Osteocyte (in vitro differentiated cells): ENCODE measurements around the gene ARL15. TPM values are rescaled to one million over a fixed set of nuclear protein-coding genes. Genes with fewer than 3 reads are reported as not detected.
A peak's percentile ranks its signal among the peaks of the same experiment; 100 is the strongest.

ENCODE experiments used
- DNase-seq: peaks from one replicate; pipeline ENCODE4 v3.0.0; 2021; ENCODE audit warnings: mixed read lengths; ENCODE audit not compliant: unreplicated experiment; ENCODE audit errors: extremely low spot score
- H3K27ac Mint-ChIP-seq: one replicate; pipeline ENCODE4 v1.8.0; 2021; ENCODE audit warnings: mild to moderate bottlenecking, mixed read lengths; ENCODE audit not compliant: unreplicated experiment
- H3K27me3 Mint-ChIP-seq: one replicate; pipeline ENCODE4 v1.8.0; 2021; ENCODE audit warnings: mixed read lengths; ENCODE audit not compliant: unreplicated experiment
- H3K36me3 Mint-ChIP-seq: one replicate; pipeline ENCODE4 v1.8.0; 2021; ENCODE audit warnings: mixed read lengths; ENCODE audit not compliant: unreplicated experiment
- H3K4me1 Mint-ChIP-seq: one replicate; pipeline ENCODE4 v1.8.0; 2021; ENCODE audit warnings: mixed read lengths; ENCODE audit not compliant: unreplicated experiment
- H3K4me3 Mint-ChIP-seq: one replicate; pipeline ENCODE4 v1.8.0; 2021; ENCODE audit warnings: mild to moderate bottlenecking, moderate library complexity, mixed read lengths; ENCODE audit not compliant: unreplicated experiment
- H3K9me3 Mint-ChIP-seq: one replicate; pipeline ENCODE4 v1.8.0; 2021; ENCODE audit warnings: mixed read lengths; ENCODE audit not compliant: unreplicated experiment
- total RNA-seq: library from RNA; stranded (reverse); gene quantifications from 2 replicates; pipeline ENCODE4 v1.2.1, GENCODE V29; 2021
- TF ChIP-seq, protein P1 (sequence below): fragments of 200-600 bp; sonication (generic); IDR thresholded peaks from 2 replicates; pipeline ENCODE4 v1.5.0; 2021; ENCODE audit warnings: antibody characterized with exemption, mild to moderate bottlenecking, moderate library complexity

The ARL15 gene
- total RNA-seq, 1 donor from 2014 or later = 16.6 TPM

- TF ChIP-seq, protein P1, sequence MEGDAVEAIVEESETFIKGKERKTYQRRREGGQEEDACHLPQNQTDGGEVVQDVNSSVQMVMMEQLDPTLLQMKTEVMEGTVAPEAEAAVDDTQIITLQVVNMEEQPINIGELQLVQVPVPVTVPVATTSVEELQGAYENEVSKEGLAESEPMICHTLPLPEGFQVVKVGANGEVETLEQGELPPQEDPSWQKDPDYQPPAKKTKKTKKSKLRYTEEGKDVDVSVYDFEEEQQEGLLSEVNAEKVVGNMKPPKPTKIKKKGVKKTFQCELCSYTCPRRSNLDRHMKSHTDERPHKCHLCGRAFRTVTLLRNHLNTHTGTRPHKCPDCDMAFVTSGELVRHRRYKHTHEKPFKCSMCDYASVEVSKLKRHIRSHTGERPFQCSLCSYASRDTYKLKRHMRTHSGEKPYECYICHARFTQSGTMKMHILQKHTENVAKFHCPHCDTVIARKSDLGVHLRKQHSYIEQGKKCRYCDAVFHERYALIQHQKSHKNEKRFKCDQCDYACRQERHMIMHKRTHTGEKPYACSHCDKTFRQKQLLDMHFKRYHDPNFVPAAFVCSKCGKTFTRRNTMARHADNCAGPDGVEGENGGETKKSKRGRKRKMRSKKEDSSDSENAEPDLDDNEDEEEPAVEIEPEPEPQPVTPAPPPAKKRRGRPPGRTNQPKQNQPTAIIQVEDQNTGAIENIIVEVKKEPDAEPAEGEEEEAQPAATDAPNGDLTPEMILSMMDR = no peak
- no peak overlapping the region for H3K4me3 Mint-ChIP-seq
Measured at GRCh38 chr5:54261596-54261995, 48.8 kb downstream of the ARL15 start.

DNA sequence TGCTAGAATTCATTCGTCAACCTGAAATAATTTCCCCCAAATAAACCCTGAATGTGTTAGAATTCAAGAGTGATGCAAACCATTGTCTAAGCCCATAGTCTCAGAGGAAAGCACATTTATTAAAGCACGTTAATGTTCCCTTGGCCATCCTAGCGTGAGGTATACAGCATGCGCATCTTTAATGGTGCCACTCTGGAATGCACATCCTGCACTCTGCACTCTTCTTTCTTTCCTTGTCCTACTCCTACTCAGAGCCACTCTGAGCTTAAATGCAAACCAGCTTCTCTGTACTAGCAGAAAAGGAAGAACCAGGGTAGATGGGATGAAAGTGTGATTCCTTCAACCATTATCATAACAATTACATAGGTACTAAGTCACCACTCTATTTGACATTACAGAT lies 50.4 kb downstream of the ARL15 start:
- H3K27ac Mint-ChIP-seq = no peak overlapping the region
- TF ChIP-seq, protein P1 = no peak
- H3K36me3 Mint-ChIP-seq = no peaks in the 10 kb centered on the region
- no peaks in the 10 kb centered on the region for H3K4me1 Mint-ChIP-seq
- DNase-seq = no peak
- H3K4me3 Mint-ChIP-seq = no peak overlapping the region
- no peaks in the 10 kb centered on the region for H3K9me3 Mint-ChIP-seq
- H3K27me3 Mint-ChIP-seq = no peaks in the 10 kb centered on the region

More at GRCh38 chr5:54261596-54261995, 48.8 kb downstream of the ARL15 start:
- no peaks in the 10 kb centered on the region for H3K4me1 Mint-ChIP-seq
- H3K27ac Mint-ChIP-seq = no peak overlapping the region
- no peaks in the 10 kb centered on the region for H3K9me3 Mint-ChIP-seq
- no peak for DNase-seq
- H3K27me3 Mint-ChIP-seq = no peaks in the 10 kb centered on the region
- H3K36me3 Mint-ChIP-seq = no peaks in the 10 kb centered on the region

- Mint-ChIP-seq H3K9me3 (no peaks in the 10 kb centered on the region), H3K4me1 (no peaks in the 10 kb centered on the region), H3K4me3 (no peak overlapping the region), H3K27ac (no peak overlapping the region), H3K36me3 (no peaks in the 10 kb centered on the region), H3K27me3 (no peaks in the 10 kb centered on the region)
- DNase-seq = no peak
- TF ChIP-seq, protein P1 = no peak
Measured at GRCh38 chr5:54259090-54259489, 51.3 kb downstream of the ARL15 start.

GRCh38 chr5:54257366-54258118 lies 52.8 kb downstream of the ARL15 start:
- no peaks in the 10 kb centered on the region for H3K4me1 Mint-ChIP-seq
- no peak for DNase-seq
- no peaks in the 10 kb centered on the region for H3K9me3 Mint-ChIP-seq
- H3K4me3 Mint-ChIP-seq = no peak overlapping the region
- TF ChIP-seq, protein P1 = no peak
- H3K27ac Mint-ChIP-seq = no peak overlapping the region
- H3K36me3 Mint-ChIP-seq = no peaks in the 10 kb centered on the region
- H3K27me3 Mint-ChIP-seq = no peaks in the 10 kb centered on the region

GRCh38 chr5:54254482-54255198 lies 55.7 kb downstream of the ARL15 start:
- TF ChIP-seq, protein P1 = peak; percentile 26
- no peaks in the 10 kb centered on the region for H3K9me3 Mint-ChIP-seq
- no peaks in the 10 kb centered on the region for H3K36me3 Mint-ChIP-seq
- H3K4me1 Mint-ChIP-seq = no peaks in the 10 kb centered on the region
- no peak for DNase-seq
- H3K4me3 Mint-ChIP-seq = no peak overlapping the region
- H3K27me3 Mint-ChIP-seq = no peaks in the 10 kb centered on the region
- no peak overlapping the region for H3K27ac Mint-ChIP-seq
